Esophagus squamous epithelium (tissue), 5 donors: Measurements from ENCODE around the gene ACACA. TPM values are rescaled to one million over a fixed set of nuclear protein-coding genes. Genes with fewer than 3 reads are reported as not detected.

Experiments
- DNase-seq: peaks from one replicate; lab custom pipeline; 2025; lab: John Stamatoyannopoulos, UW
- H3K27ac ChIP-seq, 4 donors: fragments of 200-600 bp; sonication (generic); one replicate each; pipeline ENCODE4 v1.5.1; 2016 to 2019; ENCODE audit warnings: mild to moderate bottlenecking in 1 of 4
- H3K27me3 ChIP-seq, 4 donors: fragments of 200-600 bp; sonication (generic); 1 replicate in 3 of 4; 2 replicates in 1 of 4; pipeline versions ENCODE4 v1.5.1 to v1.6.0; 2017 to 2021; ENCODE audit warnings: antibody characterized with exemption in 1 of 4
- H3K36me3 ChIP-seq, 3 donors: fragments of 200-600 bp; sonication (generic); one replicate each; pipeline ENCODE4 v1.5.1; 2016 to 2019
- H3K4me1 ChIP-seq, 3 donors: fragments of 200-600 bp; sonication (generic); one replicate each; pipeline ENCODE4 v1.5.1; 2017 to 2019
- H3K4me3 ChIP-seq, 4 donors: fragments of 200-600 bp; sonication (generic); 1 replicate in 3 of 4; 2 replicates in 1 of 4; pipeline ENCODE4 v1.5.1; 2016 to 2019; ENCODE audit warnings: mild to moderate bottlenecking in 2 of 4, moderate library complexity in 1 of 4
- H3K9me3 ChIP-seq, 3 donors: fragments of 200-600 bp; sonication (generic); one replicate each; pipeline ENCODE4 v1.5.1; 2016 to 2019
- POLR2A ChIP-seq, 4 donors: fragments of 450-650 bp; IDR thresholded peaks; one replicate each; pipeline ENCODE4 v1.6.1; 2017; ENCODE audit warnings: antibody characterized with exemption in 4 of 4, mild to moderate bottlenecking in 4 of 4, moderate library complexity in 3 of 4
- WGBS, 2 donors: methylation state at CpG; one replicate each; pipeline ENCODE4 v1.1.5; 2018; 5-methylcytosine and 5-hydroxymethylcytosine counted together
- intact Hi-C: fragments of 100-400 bp; cut with DNase I; formaldehyde crosslinking; loops from one replicate; pipeline ENCODE4 v1.15.0; 2022
- total RNA-seq, 4 donors: library from RNA; depleted of rRNA; stranded (reverse); fragments of >200 nt; gene quantifications; one replicate each; pipeline ENCODE4 v1.1.0, GENCODE V29; 2016
- TF ChIP-seq, protein P1 (sequence below), 6 experiments: fragments of 450-650 bp in 4 of 6; fragments of 200-600 bp in 2 of 6; sonication (generic) in 2 of 6; IDR thresholded peaks; one replicate each; pipeline ENCODE4 v1.5.1; 2016 to 2019; ENCODE audit warnings: antibody characterized with exemption in 6 of 6, mild to moderate bottlenecking in 4 of 6, moderate library complexity in 4 of 6
- donor health status: DM: yes; HTN: yes; CAD: no.

The ACACA gene
- total RNA-seq, 4 donors from 2014 or later: 34.5 to 81.0 (median 55.8) TPM

GRCh38 chr17:37327341-37328090, 79.1 kb downstream of the ACACA start:
- 73 to 84% methylated on average over 5 of the region's 5 CpGs for WGBS, 2 donors
- intact Hi-C loops: no loop called here
- H3K4me3 ChIP-seq: no peak overlapping the region
- no peak for TF ChIP-seq POLR2A (IDR thresholded peaks at IDR 0.05)
- TF ChIP-seq, protein P1, sequence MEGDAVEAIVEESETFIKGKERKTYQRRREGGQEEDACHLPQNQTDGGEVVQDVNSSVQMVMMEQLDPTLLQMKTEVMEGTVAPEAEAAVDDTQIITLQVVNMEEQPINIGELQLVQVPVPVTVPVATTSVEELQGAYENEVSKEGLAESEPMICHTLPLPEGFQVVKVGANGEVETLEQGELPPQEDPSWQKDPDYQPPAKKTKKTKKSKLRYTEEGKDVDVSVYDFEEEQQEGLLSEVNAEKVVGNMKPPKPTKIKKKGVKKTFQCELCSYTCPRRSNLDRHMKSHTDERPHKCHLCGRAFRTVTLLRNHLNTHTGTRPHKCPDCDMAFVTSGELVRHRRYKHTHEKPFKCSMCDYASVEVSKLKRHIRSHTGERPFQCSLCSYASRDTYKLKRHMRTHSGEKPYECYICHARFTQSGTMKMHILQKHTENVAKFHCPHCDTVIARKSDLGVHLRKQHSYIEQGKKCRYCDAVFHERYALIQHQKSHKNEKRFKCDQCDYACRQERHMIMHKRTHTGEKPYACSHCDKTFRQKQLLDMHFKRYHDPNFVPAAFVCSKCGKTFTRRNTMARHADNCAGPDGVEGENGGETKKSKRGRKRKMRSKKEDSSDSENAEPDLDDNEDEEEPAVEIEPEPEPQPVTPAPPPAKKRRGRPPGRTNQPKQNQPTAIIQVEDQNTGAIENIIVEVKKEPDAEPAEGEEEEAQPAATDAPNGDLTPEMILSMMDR (IDR thresholded peaks at IDR 0.05): no peak
- H3K4me1 ChIP-seq: no peaks in the 10 kb centered on the region
- peaks cover 0 to 91% (median 7%) of the 10 kb centered on the region in 3 donors for H3K36me3 ChIP-seq
- no peak for DNase-seq
- no peak overlapping the region for H3K27ac ChIP-seq
- H3K9me3 ChIP-seq: no peaks in the 10 kb centered on the region
- H3K27me3 ChIP-seq: no peaks in the 10 kb centered on the region

- DNase-seq: no peak
- TF ChIP-seq, protein P1 (IDR thresholded peaks at IDR 0.05): no peak
- no peak for TF ChIP-seq POLR2A (IDR thresholded peaks at IDR 0.05)
- no peaks in the 10 kb centered on the region for H3K4me1 ChIP-seq
- WGBS, 2 donors: 90 to 93% methylated on average over 6 to 7 of the region's 7 CpGs
- no peak overlapping the region for H3K4me3 ChIP-seq
- H3K36me3 ChIP-seq: peaks cover 0 to 87% (median 0%) of the 10 kb centered on the region in 3 donors
- H3K27ac ChIP-seq: no peak overlapping the region
- intact Hi-C loops: no loop called here
- H3K9me3 ChIP-seq: no peaks in the 10 kb centered on the region
- H3K27me3 ChIP-seq: no peaks in the 10 kb centered on the region
These were observed 83.6 kb downstream of the ACACA start for GRCh38 chr17:37322826-37323561.

DNA sequence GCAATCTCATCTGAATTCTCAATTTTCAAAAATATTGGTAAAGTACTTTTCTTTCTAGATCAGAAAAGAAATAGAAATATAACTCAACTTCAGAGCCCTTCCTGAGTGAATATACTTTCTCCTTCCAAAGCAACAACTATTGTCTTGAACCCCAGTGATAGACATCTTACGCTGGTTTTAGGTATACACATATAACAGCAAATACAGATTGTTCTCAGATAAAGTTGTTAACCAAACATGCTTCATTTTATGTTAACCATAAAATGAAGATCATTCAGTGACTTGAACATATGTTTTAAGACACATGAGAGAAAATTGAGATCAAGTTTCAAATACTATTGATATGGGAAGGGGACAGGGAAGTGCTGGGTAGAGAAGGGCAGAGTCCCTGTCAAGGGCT, 84.5 kb downstream of the ACACA start:
- Histone ChIP-seq H3K27ac (no peak overlapping the region), H3K9me3 (no peaks in the 10 kb centered on the region), H3K4me1 (no peaks in the 10 kb centered on the region), H3K36me3 (peaks cover 0 to 83% (median 0%) of the 10 kb centered on the region in 3 donors), H3K4me3 (no peak overlapping the region), H3K27me3 (no peaks in the 10 kb centered on the region)
- intact Hi-C loops: no loop called here
- DNase-seq: no peak
- TF ChIP-seq POLR2A (IDR thresholded peaks at IDR 0.05): no peak
- TF ChIP-seq, protein P1 (IDR thresholded peaks at IDR 0.05): no peak
- 91 to 96% methylated on average over 1 of the region's 1 CpG for WGBS, 2 donors

DNA sequence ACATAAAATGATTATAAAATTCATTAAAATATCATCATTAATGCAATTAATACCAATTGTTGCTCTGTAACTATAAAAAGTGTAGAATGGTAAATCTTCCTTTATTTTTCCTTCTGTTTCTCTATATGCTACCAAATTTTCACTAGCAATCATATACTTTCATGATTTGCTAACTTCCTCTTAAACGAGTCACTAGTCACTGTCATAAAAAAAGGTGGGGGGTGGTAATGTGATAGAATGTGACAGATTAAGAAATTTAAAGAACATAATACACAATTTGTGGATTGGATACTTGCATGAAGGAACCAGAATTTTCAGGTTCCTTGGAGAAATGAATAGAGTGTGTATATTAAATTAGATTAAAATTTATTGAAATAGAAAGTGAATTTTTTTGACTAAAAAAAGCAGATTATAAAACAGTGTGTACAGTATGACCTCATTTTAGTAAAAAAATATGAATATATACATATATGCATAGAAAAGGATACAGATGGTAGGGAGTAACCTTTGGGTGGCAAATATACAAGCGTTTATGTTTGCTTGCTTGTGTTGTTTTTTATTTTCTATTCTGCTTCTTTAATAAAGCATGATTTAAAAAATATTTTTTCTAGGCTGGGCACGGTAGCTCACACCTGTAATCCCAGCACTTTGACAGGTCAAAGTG, 87.6 kb downstream of the ACACA start:
- TF ChIP-seq, protein P1 (IDR thresholded peaks at IDR 0.05): no peak
- no peak for TF ChIP-seq POLR2A (IDR thresholded peaks at IDR 0.05)
- WGBS, 2 donors: 73 to 77% methylated on average over 3 of the region's 3 CpGs
- Histone ChIP-seq H3K36me3 (peaks cover 0 to 74% (median 0%) of the 10 kb centered on the region in 3 donors), H3K4me3 (no peak overlapping the region), H3K27me3 (no peaks in the 10 kb centered on the region), H3K4me1 (no peaks in the 10 kb centered on the region), H3K27ac (no peak overlapping the region), H3K9me3 (no peaks in the 10 kb centered on the region)
- intact Hi-C loops: no loop called here
- DNase-seq: no peak
